Measurements from ENCODE around the gene CDK14. TPM values are rescaled to one million over a fixed set of nuclear protein-coding genes. Genes with fewer than 3 reads are reported as not detected.
A peak's percentile ranks its signal among the peaks of the same experiment; 100 is the strongest.

CDK14 gene
- total RNA-seq, 5 donors from 2014 or later (not counting 1 experiment from before 2014, with no cell fraction given): 0.86 to 6.6 (median 1.6) TPM

DNA sequence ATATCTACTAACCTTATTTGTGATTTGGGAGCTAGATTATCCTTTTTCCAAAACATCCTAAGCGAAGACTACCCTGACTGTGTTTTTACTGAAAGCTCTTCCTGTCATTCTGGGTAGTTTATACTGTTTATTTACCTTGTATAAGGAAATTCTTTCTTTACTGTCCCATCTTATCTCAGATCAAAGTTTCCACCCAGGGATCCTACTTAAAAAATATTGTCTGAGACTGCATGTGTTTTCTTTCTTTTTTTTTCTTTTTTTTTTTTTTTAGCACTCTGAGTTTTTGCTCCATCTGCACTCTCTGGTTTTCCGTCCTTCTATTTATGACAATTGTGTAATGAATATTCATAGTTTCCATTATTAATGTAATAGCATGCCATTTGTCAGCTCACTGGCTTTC is 26.5 kb downstream of the CDK14 start:
- Histone ChIP-seq H3K27ac (ENCODE audit: low read length) (no peak overlapping the region), H3K36me3 (ENCODE audit: control insufficient read depth in 2 of 2, extremely low read depth in 1 of 2, insufficient read depth in 1 of 2, low read length in 1 of 2) (no peaks in the 10 kb centered on the region), H3K27me3 (replicated peaks in 1 of 2; ENCODE audit: control insufficient read depth in 2 of 2, extremely low read depth in 1 of 2, insufficient read depth in 2 of 2, low read length in 1 of 2) (peaks cover 0 to 5% of the 10 kb centered on the region in 2 experiments), H3K9me3 (no peaks in the 10 kb centered on the region), H3K4me1 (ENCODE audit: control insufficient read depth in 1 of 2, extremely low read depth in 1 of 2, insufficient read depth in 2 of 2, low read length in 2 of 2) (no peaks in the 10 kb centered on the region), H3K4me3 (ENCODE audit: control insufficient read depth in 1 of 2, extremely low read depth in 1 of 2, low read length in 1 of 2) (no peak overlapping the region)
- no CpG with 5 or more reads among the region's 2 CpGs for WGBS (ENCODE audit: insufficient coverage)
- no peak overlapping the region for H3K4me3 Mint-ChIP-seq
- H3K9me3 Mint-ChIP-seq: no peaks in the 10 kb centered on the region
- H3K4me1 Mint-ChIP-seq: no peaks in the 10 kb centered on the region
- no peak overlapping the region for H3K27ac Mint-ChIP-seq
- DNase-seq: no peak
- CTCF ChIA-PET: no interaction called here
- H3K27me3 Mint-ChIP-seq: no peaks in the 10 kb centered on the region
- no peak for ATAC-seq (replicated peaks in 1 of 4)
- H3K36me3 Mint-ChIP-seq: no peaks in the 10 kb centered on the region
- POLR2A ChIA-PET: no interaction called here

DNA sequence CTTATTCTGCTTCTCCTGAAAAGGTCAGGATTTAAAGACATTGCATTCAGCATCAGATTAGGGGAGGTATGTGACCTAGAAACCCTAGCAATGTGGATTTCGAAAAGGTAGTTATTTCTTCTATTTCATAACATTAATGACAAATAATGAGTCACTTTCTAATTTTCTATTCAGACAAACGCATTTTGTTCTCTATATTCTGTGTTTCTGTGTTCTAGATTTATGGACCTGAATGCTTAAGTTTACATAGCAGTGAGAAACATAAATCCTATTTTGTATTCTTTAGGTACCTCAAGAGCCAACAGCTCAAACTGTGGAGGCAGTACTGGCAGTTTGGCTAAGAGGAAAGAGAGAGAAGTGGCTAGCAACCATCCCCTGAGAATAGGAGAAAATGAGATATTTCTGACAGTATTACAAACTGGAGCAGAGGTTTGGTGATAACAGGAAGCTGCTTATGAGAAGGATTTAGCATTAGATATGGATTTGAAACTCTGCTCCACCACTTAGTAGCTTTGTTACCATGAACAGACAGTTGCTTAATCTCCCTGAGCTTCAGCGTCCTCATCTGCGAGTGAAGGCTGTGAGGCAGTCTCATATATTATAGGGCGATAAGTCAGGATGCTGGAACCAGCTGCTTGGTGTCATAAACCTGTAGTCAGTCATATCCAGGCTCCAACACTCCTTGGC is 28.2 kb downstream of the CDK14 start:
- Mint-ChIP-seq H3K36me3 (no peaks in the 10 kb centered on the region), H3K4me1 (no peaks in the 10 kb centered on the region), H3K27ac (no peak overlapping the region), H3K9me3 (no peaks in the 10 kb centered on the region), H3K27me3 (no peaks in the 10 kb centered on the region), H3K4me3 (no peak overlapping the region)
- DNase-seq (no peak), ATAC-seq (replicated peaks in 1 of 4) (no peak)
- no peaks in the 10 kb centered on the region for H3K4me1 ChIP-seq (ENCODE audit: control insufficient read depth in 1 of 2, extremely low read depth in 1 of 2, insufficient read depth in 2 of 2, low read length in 2 of 2)
- no peak overlapping the region for H3K27ac ChIP-seq (ENCODE audit: low read length)
- peaks cover 0 to 5% of the 10 kb centered on the region in 2 experiments for H3K27me3 ChIP-seq (replicated peaks in 1 of 2; ENCODE audit: control insufficient read depth in 2 of 2, extremely low read depth in 1 of 2, insufficient read depth in 2 of 2, low read length in 1 of 2)
- no peak overlapping the region for H3K4me3 ChIP-seq (ENCODE audit: control insufficient read depth in 1 of 2, extremely low read depth in 1 of 2, low read length in 1 of 2)
- no peaks in the 10 kb centered on the region for H3K36me3 ChIP-seq (ENCODE audit: control insufficient read depth in 2 of 2, extremely low read depth in 1 of 2, insufficient read depth in 1 of 2, low read length in 1 of 2)
- ChIA-PET CTCF (no interaction called here), POLR2A (interaction anchor here in 1 of 2 donors (0.6 kb wide), 1 partner anchor 380 kb away, joined by 3 read pairs; no protein-coding TSS in a partner anchor)
- H3K9me3 ChIP-seq: no peaks in the 10 kb centered on the region
- 97% methylated on average over 3 of the region's 5 CpGs for WGBS (ENCODE audit: insufficient coverage)

DNA sequence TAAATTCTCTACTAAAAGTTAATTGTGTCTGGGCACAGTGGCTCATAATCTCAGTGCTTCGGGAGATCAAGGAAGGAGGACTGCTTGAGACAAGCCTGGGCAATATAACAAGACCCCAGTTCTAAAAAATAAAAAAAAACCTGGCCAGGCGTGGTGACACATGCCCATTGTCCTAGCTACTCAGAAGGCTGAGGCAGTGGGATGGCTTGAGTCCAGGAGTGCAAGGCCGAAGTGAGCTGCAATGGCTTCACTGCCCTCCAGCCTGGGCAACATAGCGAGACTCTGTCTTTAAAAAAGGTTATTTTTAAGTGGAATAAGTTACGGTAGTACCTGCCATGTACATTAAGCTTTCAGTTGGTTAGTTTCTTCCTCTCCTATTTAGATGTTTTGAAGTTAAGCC is 28.9 kb downstream of the CDK14 start:
- no peaks in the 10 kb centered on the region for H3K36me3 Mint-ChIP-seq
- no peak overlapping the region for H3K4me3 Mint-ChIP-seq
- DNase-seq (no peak), ATAC-seq (replicated peaks in 1 of 4) (no peak)
- Histone ChIP-seq H3K27ac (ENCODE audit: low read length) (no peak overlapping the region), H3K27me3 (replicated peaks in 1 of 2; ENCODE audit: control insufficient read depth in 2 of 2, extremely low read depth in 1 of 2, insufficient read depth in 2 of 2, low read length in 1 of 2) (peaks cover 0 to 5% of the 10 kb centered on the region in 2 experiments), H3K4me1 (ENCODE audit: control insufficient read depth in 1 of 2, extremely low read depth in 1 of 2, insufficient read depth in 2 of 2, low read length in 2 of 2) (no peaks in the 10 kb centered on the region), H3K9me3 (no peaks in the 10 kb centered on the region), H3K4me3 (ENCODE audit: control insufficient read depth in 1 of 2, extremely low read depth in 1 of 2, low read length in 1 of 2) (no peak overlapping the region), H3K36me3 (ENCODE audit: control insufficient read depth in 2 of 2, extremely low read depth in 1 of 2, insufficient read depth in 1 of 2, low read length in 1 of 2) (no peaks in the 10 kb centered on the region)
- ChIA-PET CTCF (interaction anchor here in 1 of 2 donors (1.3 kb wide), 1 partner anchor 170 kb away, joined by 3 read pairs; no protein-coding TSS in a partner anchor), POLR2A (no interaction called here)
- 85% methylated on average over 1 of the region's 5 CpGs for WGBS (ENCODE audit: insufficient coverage)
- no peaks in the 10 kb centered on the region for H3K27me3 Mint-ChIP-seq
- no peaks in the 10 kb centered on the region for H3K9me3 Mint-ChIP-seq
- H3K4me1 Mint-ChIP-seq: no peaks in the 10 kb centered on the region
- H3K27ac Mint-ChIP-seq: no peak overlapping the region

DNA sequence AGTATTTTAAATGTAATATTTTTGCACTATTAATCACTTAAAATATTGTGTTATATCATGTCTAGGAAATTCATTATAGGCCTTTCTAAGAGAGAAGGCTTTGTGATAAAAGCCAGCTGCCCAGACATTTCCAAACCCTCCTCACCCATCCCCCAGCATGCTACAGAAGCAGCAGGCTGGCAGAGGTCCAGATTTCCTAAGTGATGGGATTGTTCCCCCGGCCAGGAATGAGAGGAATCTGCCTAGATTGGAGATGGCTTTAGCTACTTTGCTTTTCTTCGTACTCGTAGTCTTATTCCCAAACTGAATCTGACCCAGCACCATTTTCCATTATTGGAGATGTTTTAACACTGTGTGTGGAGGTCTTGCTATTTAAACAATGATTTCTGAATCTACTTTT is 29.4 kb downstream of the CDK14 start:
- Mint-ChIP-seq H3K4me1 (no peaks in the 10 kb centered on the region), H3K36me3 (no peaks in the 10 kb centered on the region), H3K4me3 (no peak overlapping the region), H3K27ac (no peak overlapping the region), H3K27me3 (no peaks in the 10 kb centered on the region), H3K9me3 (no peaks in the 10 kb centered on the region)
- WGBS (ENCODE audit: insufficient coverage): no CpG with 5 or more reads among the region's 3 CpGs
- no peaks in the 10 kb centered on the region for H3K9me3 ChIP-seq
- H3K27ac ChIP-seq (ENCODE audit: low read length): no peak overlapping the region
- ChIA-PET POLR2A (no interaction called here), CTCF (interaction anchor here in 1 of 2 donors (1.3 kb wide), 1 partner anchor 171 kb away, joined by 3 read pairs; no protein-coding TSS in a partner anchor)
- no peak overlapping the region for H3K4me3 ChIP-seq (ENCODE audit: control insufficient read depth in 1 of 2, extremely low read depth in 1 of 2, low read length in 1 of 2)
- ATAC-seq (replicated peaks in 1 of 4) (no peak), DNase-seq (no peak)
- no peaks in the 10 kb centered on the region for H3K4me1 ChIP-seq (ENCODE audit: control insufficient read depth in 1 of 2, extremely low read depth in 1 of 2, insufficient read depth in 2 of 2, low read length in 2 of 2)
- no peaks in the 10 kb centered on the region for H3K36me3 ChIP-seq (ENCODE audit: control insufficient read depth in 2 of 2, extremely low read depth in 1 of 2, insufficient read depth in 1 of 2, low read length in 1 of 2)
- peaks cover 0 to 1% of the 10 kb centered on the region in 2 experiments for H3K27me3 ChIP-seq (replicated peaks in 1 of 2; ENCODE audit: control insufficient read depth in 2 of 2, extremely low read depth in 1 of 2, insufficient read depth in 2 of 2, low read length in 1 of 2)

DNA sequence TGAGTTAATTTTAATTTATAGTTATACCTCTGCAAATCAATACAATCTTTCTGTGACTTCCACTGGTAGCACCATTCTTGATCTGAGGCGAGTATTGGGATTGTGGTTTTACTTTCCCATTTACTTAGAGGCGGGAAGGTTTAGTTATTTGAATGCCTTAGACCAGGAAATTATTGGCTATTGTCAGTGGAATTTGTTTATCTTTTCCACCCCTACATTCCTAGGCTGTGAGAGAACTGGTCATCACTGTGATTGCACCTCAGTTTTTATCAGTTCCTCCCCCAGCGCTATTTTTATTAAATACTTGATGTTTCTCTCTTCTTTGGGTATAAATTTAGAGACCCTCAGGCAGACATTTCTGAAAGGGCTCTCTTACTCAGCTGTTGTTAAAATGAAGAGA is 29.9 kb downstream of the CDK14 start:
- H3K4me1 ChIP-seq (ENCODE audit: control insufficient read depth in 1 of 2, extremely low read depth in 1 of 2, insufficient read depth in 2 of 2, low read length in 2 of 2): no peaks in the 10 kb centered on the region
- Mint-ChIP-seq H3K27ac (no peak overlapping the region), H3K9me3 (no peaks in the 10 kb centered on the region), H3K4me3 (no peak overlapping the region), H3K36me3 (no peaks in the 10 kb centered on the region), H3K4me1 (no peaks in the 10 kb centered on the region), H3K27me3 (peaks cover 0 to 2% of the 10 kb centered on the region in 2 donors)
- no peaks in the 10 kb centered on the region for H3K9me3 ChIP-seq
- H3K27me3 ChIP-seq (replicated peaks in 1 of 2; ENCODE audit: control insufficient read depth in 2 of 2, extremely low read depth in 1 of 2, insufficient read depth in 2 of 2, low read length in 1 of 2): no peaks in the 10 kb centered on the region
- H3K36me3 ChIP-seq (ENCODE audit: control insufficient read depth in 2 of 2, extremely low read depth in 1 of 2, insufficient read depth in 1 of 2, low read length in 1 of 2): no peaks in the 10 kb centered on the region
- WGBS (ENCODE audit: insufficient coverage): no CpG with 5 or more reads among the region's 3 CpGs
- H3K4me3 ChIP-seq (ENCODE audit: control insufficient read depth in 1 of 2, extremely low read depth in 1 of 2, low read length in 1 of 2): no peak overlapping the region
- no peak for ATAC-seq (replicated peaks in 1 of 4)
- ChIA-PET POLR2A (no interaction called here), CTCF (interaction anchor here in 1 of 2 donors (1.3 kb wide), 1 partner anchor 171 kb away, joined by 3 read pairs; no protein-coding TSS in a partner anchor)
- H3K27ac ChIP-seq (ENCODE audit: low read length): no peak overlapping the region
- no peak for DNase-seq

DNA sequence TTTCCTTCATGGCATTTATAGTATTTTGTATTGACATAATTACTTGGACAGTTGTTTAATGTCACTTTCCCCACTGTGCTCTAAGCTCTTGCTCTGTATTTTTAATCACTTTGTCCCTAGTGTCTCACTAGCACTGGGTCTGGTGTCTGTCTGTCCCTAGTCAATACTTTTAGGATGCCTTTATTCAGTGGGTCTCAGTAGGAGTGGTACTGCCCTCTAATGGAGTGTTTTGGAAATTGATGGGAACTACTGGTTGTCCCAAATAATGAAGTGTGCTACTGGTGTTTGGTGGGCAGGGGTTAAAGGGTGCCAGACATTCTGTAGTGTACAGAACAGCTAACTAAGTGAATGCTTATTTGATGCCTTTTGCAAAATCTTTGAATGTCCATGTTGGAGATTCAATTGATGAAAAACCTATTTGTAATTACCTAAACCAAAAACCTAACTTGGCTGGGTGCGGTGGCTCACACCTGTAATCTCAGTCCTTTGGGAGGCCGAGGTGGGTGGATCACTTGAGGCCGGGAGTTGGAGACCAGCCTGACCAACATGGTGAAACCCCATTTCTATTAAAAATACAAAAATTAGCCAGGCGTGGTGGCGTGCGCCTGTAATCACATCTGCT is 33.3 kb downstream of the CDK14 start:
- Mint-ChIP-seq H3K36me3 (no peaks in the 10 kb centered on the region), H3K27me3 (peaks cover 0 to 4% of the 10 kb centered on the region in 2 donors), H3K9me3 (no peaks in the 10 kb centered on the region), H3K4me3 (no peak overlapping the region), H3K4me1 (no peaks in the 10 kb centered on the region), H3K27ac (no peak overlapping the region)
- H3K27ac ChIP-seq (ENCODE audit: low read length): no peak overlapping the region
- ATAC-seq (replicated peaks in 1 of 4): no peak
- no peaks in the 10 kb centered on the region for H3K36me3 ChIP-seq (ENCODE audit: control insufficient read depth in 2 of 2, extremely low read depth in 1 of 2, insufficient read depth in 1 of 2, low read length in 1 of 2)
- no peaks in the 10 kb centered on the region for H3K9me3 ChIP-seq
- H3K4me1 ChIP-seq (ENCODE audit: control insufficient read depth in 1 of 2, extremely low read depth in 1 of 2, insufficient read depth in 2 of 2, low read length in 2 of 2): no peaks in the 10 kb centered on the region
- POLR2A ChIA-PET: no interaction called here
- CTCF ChIA-PET: no interaction called here
- DNase-seq: peak in 1 of 35 experiments; percentile 12
- no peaks in the 10 kb centered on the region for H3K27me3 ChIP-seq (replicated peaks in 1 of 2; ENCODE audit: control insufficient read depth in 2 of 2, extremely low read depth in 1 of 2, insufficient read depth in 2 of 2, low read length in 1 of 2)
- no peak overlapping the region for H3K4me3 ChIP-seq (ENCODE audit: control insufficient read depth in 1 of 2, extremely low read depth in 1 of 2, low read length in 1 of 2)
- 85% methylated on average over 5 of the region's 6 CpGs for WGBS (ENCODE audit: insufficient coverage)
